NOMO-1 treated with DMSO at 0.1 percent for 48 hours (cell line): ENCODE measurements around the gene C11orf52.
"Not testable (repeated sequence)": the region's sequence is repeated elsewhere in the genome, so short reads cannot be mapped to it uniquely, and the experiment has no call there.

Source experiments
- DNase-seq: peaks from one replicate; lab custom pipeline; 2025; ENCODE audit not compliant: unreplicated experiment; lab: John Stamatoyannopoulos, UW

C11orf52 gene, protein sequence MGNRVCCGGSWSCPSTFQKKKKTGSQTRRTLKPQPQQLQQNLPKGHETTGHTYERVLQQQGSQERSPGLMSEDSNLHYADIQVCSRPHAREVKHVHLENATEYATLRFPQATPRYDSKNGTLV

DNA sequence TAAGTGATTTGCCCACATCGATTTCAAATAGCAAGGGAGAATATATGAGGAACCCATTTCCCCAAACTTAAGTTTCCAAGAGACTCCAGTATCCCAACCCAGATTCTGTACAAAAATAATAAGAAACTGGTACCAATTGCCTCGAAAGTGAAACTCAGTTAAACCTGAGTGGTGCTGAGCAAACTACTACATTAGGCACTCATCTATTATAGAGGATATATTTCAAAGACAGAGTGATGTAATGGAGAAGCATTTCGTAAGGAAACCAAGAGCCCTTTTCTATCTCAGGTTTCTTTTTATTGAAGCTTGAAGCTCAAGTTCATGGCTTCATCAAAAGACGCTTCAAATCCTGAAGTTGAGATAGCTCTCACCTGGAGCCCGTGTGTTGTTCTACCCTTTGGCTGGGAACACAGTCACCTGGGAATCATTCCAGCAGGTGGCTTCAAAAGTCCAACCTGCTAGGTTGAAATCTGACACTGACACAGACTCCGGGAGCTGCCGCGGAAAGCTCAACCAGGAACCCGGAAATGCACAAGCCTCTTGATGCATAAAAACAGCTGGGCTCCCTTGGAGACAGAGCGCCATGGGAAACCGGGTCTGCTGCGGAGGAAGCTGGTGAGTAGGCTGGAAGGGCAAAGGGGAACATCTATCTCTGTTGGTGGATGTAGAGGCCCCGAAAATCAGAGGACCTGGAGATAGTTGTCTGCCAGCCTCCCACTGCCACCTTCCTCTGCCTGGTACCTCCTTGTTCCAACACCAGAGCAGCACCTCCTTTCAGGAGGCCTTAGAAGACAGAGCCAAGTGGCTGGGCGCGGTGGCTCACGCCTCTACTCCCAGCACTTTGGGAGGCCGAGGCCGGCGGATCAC, at the start of gene C11orf52:
Gene C11orf52, plus strand, starts transcription at position 524 of the 867 bp plus-strand sequence. Its CDS starts 60 bp downstream, at position 584.
- DNase-seq, result no peak

DNA sequence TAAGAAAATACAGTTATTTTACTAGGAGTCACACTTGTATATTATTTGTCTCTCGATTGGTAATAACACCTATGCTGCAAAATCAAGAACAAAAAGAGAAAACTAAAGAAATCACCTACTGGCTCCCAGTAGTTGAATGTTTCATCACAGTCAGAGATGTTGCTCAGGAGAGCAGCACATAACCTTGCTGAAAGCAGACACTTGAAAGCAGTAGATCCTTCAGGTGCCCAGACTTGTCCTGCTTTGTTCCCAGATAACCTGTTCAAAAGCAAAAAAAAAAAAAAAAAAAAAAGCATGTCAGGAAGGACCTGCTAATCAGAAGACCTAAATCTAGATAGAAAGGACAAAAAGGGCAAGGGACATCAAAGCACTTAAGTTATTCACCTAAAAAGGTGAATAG, 48.6 kb upstream of the C11orf52 start:
- no peak for DNase-seq

DNA sequence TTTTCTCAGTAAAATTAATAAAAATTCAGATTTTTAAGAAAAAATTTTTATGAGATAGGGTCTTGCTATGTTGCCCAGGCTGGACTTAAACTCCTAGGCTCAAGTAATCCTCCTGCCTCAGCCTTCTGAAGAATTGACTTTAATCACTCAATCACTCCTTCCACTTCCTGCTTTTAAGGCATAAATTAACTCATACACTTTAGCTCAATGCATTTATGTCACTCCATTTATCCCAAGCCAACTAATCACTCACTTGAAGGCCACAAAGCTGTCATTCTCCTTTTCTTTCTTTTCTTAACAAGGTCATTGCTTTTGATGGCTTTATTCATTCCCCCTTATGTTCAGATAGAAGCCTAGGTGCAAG, 48.2 kb upstream of the C11orf52 start:
- DNase-seq, result peak; percentile 63

DNA sequence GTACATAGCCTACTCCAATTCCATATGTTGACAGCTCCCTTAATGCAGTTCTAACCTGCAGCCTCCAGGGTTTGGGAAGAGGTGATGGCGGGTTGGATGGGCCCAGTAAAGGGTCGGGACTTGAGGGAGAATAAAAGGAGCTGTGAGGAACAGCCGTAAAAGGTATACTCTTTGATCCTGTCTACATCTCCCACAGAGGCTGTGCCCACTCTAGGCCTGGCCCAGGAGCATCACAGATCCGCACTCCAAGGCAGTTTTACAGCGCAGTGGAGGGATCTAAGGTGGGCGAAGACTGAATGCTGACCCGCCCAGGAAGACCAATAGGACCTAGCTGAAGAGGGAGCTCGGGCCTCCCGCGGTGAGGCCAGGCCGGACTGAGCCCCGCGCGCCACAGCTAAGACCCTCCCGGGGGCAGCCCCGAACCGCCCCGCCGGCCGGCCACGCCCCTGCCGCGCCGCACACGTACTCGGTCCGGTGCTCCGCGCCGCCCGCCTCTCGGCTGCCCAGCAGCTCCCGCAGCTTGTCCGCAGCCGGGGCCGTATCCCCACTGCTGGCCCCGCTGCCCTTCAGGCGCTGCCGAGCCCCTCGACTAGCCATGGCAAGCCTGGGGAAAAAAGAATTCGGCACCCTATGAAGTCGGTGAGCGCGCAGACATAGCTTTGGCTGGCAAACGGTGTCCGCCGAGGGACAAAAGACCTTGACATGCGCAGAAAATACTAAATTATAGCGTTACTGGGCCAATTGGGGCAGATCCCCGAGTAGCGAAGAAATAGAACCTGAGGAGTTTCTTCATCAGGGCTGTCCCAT, 47.6 kb upstream of the C11orf52 start, which contains the start of gene ALG9:
Gene ALG9, minus strand, starts transcription at position 696 of the 807 bp plus-strand sequence. Its CDS starts 99 bp downstream, at position 597.
- DNase-seq, result peak; percentile 66

DNA sequence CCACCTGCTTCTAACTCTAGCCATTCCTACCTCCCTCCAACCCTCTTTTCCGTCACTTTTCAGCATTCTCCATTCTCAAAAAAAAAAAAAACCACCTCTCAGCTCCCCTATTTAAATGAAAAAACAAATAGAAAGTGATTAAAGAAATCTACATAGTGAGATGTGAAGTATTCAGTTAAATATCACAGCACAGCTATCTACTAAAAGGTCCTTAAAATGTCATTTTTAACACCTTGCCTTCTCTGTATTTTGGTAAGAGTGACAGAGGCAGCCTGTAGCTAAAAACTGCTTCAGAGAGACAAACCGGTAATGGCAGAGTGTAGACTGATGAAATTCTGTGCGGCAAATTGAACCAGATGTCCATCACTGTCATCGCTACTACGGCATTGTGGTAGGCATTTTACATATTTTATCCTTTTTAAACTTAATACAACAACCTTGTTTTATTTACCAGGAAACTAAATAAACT, 47.0 kb upstream of the C11orf52 start:
- no peak for DNase-seq

DNA sequence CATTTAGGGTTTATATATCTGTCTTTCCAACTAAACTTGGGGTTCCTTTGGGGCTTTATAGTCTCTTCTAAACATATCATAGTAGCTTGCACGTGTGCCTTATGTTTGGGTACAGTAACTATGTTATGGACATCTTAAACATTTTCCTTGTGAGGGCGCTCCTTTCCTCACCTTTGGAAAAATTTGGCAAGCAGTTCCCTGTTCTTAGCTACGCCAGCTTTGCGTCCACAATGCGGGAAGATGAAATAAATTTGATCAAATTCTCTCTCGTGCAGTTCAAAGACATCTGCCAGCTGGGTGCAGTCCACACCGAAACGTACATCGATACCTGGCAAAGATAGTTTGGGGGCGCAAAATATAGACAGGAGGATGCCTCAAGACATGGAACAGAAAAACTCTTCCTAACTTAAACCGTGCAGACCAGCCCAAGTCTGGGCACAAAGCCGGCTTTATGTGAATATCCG, 40.3 kb upstream of the C11orf52 start:
- DNase-seq, result no peak

DNA sequence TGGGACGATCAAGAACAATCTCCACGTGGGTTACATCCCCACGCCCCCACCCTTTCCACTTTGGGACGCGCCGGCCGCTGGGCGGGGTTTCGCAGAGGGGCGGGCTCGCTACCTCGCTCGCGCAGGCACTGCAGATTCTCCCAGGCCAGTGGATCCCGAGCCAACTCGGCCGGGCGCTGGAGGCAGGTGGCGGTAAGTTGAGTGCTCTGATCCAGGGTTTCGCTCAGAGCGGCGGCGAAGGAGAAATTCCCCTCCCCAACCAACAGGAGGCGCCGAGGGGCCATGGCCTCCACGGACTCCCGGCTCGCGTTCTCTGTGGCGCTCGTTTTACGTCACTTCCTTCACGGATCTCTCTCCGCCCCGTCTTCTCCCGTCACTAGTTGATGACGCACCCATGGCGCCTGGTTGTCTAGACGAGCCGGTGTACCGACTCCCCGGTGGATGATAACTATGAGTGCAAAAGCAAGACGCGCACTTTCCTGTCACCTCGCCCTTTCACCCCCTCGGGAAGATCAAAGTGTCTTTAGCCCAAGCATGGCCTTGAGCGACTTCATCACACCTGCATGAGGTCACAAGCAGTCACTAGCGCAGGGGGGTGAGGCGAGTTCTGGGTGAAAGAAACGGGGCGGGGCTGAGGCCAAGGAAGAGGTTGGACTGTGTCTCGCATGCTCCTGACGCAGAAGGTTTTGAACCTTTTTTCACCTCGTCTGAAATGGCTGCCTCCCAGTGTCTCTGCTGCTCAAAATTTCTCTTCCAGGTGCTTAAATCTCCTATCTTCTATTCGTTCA, 39.7 kb upstream of the C11orf52 start, which contains the start of the genes CFAP68 and FDXACB1:
Gene CFAP68, plus strand, starts transcription at position 693 of the 788 bp plus-strand sequence. Its CDS starts 20 bp downstream, at position 713.
Gene FDXACB1, minus strand, starts transcription at position 317 of the 788 bp plus-strand sequence. Its CDS starts 33 bp downstream, at position 284.
- peak; percentile 97 for DNase-seq

DNA sequence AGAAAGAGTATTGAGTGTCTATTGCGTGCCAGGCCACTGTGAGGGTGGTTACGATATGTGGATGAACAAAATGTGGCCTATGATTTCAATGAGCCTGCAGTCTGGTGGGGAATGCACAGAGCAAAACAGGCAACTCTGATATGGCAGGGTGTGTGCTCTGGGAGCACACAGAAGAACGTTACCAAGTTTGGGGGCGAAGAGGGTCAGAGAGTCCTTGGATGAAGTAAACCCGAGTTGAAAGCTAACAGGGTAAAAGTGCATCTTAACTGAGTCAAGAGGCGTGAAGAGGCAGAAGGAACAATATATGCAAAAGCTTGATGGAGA, 39.1 kb upstream of the C11orf52 start:
- no peak for DNase-seq

DNA sequence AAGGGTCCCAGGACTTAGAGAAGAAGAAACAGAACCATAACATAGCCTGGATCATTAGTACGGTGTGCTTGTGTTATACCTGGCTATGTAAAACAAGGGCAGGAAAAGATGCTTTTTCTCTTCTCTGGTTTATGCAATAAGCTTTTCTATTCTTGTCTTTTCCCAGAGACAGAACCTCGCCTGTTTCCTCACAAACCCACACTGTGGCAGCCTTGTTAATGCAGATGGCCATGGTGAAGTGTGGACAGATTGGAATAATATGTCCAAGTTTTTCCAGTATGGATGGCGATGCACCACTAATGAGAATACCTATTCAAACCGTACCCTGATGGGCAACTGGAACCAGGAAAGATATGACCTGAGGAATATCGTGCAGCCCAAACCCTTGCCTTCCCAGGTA, 36.5 kb upstream of the C11orf52 start:
- no peak for DNase-seq

DNA sequence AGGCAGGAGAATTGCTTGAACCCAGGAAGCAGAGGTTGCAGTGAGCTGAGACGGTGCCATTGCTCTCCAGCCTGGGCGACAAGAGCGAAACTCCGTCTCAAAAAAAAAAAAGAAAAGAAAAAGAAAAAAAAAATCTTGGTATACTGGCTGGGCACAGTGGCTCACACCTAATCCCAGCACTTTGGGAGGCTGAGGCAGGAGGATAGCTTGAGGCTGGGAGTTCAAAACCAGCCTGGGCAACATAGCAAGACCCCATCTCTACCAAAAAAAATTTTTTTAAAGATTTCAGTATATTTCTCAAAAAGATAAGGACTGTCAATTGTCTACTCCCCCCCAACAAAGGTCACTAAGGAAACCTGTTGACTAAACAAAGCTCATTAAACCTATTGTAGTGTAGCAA, 33.7 kb upstream of the C11orf52 start:
- DNase-seq, result not testable (repeated sequence)

DNA sequence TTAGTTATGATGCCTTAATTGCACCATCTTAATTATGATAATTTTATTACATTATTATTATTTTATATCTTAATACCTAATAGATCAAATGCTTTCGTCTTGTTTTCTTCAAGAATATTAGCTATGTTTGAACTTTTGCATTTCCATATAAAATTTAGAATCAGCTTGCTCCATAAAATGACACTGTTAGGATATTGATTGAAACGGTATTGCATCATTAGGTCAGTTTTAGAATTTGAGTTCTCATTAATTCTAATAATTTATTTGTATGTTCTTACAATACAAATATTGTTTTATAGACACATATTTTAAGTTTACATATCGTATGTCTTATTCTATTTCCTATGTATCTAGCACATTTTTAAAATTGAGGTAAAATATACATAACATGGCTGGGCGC, 32.7 kb upstream of the C11orf52 start:
- no peak for DNase-seq

DNA sequence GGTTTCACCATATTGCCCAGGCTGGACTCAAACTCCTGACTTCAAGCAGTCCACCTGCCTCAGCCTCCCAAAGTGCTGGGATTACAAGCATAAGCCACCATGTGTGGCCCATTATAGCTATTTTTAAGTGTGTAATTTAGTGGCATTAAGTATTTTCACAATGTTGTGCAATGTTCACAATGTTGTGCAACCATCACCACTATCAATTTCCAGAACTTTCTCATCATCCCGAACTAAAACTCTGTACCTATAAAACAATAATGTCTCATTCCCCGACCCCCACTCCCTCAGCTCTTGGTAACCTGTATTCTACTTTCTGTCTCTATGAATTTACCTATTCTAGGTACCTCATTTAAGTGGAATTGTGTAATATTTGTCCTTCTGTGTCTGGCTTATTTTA, 31.9 kb upstream of the C11orf52 start:
- no peak for DNase-seq

DNA sequence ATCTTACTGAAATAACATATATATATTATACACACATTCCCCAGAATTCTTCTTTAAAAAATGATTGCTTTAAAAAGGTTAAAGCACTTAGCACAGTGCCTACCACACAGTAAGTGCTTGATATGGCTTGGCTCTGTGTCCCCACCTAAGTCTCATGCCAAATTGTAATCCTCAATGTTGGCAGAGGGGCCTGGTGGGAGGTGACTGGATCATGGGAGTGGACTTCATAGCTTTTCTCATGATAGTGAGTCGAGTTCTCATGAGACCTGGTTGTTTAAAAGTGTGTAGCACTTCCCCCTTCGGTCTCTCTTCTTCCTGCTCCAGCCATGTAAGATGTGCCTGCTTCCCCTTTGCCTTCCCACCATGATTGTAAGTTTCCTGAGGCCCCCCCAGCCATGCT, 13.3 kb upstream of the C11orf52 start:
- no peak for DNase-seq

DNA sequence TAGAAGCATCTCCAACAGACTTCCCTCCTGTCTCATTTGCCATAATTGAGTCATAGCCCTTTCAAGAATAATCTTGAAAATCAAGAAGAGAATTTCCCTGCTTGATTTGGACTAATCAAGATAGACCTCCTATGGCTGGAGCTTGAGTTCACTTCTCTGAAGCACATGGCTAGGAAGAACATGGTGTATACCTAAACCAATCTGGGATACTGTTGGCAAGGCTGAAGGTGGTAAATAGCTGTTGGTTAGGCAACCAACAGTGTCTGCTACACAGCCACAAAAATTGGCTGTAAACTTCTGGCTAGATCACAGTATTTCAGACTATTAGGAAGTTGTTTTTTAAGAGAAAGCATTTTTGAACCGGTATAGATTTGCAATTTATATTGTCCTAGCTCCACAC, 12.0 kb upstream of the C11orf52 start:
- no peak for DNase-seq

DNA sequence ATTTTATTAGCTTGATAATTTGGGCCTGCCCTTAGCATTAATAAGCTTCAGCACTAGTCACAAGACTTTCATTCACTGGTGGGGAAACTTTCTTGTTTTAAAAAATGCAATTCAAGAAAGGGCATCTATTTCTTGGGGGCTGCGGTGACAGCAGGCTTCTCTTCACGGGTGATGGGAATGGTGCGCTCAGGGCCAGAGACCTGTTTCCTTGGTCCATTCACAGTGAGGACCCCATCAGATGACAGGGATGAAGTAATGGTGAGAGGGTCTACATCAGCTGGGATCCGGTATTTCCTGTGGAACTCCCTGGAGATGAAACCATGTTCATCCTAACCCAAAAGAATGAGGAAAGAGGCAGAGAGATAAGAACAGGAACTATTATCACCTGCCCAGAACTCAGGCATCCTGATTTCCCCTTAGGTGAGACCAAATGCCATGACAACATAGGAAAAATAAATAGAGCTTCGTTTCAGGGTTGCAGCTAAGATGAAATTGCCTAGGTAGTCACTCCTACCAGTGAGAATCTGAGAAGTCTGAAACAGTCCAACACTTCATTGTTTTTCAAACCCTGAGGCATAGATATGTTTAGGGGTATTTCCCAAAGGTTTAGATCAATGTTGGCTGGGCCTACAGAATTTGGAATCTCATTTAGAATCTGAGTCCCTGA, 9.9 kb upstream of the C11orf52 start:
- DNase-seq, result no peak

DNA sequence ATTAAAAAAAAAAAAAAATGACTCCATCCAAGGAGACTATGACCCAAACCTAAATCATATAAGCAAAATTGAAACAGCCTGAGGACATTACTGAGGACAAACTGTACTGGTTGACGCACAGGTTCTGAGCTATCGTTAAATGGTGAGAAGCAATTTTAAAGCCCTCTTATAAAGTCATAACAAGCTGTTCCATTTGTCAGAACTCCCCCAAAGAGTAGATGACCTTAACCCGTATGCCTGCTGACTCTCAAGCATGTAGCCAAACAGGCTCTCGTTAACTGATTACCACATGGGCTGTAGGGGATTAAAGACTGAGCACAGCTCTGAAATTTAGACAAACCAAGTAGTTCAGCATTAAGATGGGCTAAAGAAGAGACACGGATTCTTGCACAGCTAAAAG, 9.3 kb upstream of the C11orf52 start:
- DNase-seq, result no peak

DNA sequence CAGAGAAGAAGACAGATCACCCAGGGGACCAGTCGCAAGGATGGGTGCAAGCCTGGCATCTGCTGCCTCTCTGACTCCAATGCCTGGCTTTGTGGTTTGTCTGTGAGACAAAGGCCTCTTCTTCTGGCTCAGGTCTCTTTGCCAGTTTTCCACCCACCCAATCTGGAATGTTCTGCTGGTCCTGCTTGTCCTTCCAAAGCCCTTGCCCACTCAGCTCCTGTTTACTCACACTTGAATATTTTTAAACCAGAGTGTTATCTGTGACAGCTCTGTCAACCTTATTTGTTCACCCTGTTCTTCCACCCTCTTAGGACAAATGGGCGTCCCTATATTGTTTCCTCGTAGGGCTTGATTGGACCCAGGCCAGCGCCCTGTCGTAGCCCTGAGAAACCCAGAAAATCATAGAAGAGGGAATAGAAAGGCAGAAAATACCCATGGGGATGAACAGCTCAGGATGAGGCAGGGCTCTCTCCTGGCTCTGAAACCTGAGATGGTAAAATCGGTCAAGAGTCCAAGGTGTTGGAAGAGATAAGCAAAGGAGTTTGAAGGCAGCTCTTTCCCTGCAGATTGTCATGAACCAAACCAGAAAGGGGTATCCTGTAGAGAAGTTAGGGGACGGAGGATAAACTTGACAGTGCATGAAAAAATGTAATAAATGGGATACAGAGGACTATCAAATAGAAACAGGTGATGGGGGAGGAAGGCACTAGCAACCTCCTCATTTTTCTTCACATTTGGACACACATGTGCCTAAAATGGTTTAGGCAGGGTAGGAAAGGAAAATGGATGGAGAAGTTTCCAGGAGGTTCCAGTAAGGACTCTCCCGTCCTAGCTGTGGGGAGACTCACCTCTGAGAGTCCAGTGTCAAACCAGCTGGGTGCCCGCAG, 7.8 kb upstream of the C11orf52 start:
- DNase-seq, result no peak

DNA sequence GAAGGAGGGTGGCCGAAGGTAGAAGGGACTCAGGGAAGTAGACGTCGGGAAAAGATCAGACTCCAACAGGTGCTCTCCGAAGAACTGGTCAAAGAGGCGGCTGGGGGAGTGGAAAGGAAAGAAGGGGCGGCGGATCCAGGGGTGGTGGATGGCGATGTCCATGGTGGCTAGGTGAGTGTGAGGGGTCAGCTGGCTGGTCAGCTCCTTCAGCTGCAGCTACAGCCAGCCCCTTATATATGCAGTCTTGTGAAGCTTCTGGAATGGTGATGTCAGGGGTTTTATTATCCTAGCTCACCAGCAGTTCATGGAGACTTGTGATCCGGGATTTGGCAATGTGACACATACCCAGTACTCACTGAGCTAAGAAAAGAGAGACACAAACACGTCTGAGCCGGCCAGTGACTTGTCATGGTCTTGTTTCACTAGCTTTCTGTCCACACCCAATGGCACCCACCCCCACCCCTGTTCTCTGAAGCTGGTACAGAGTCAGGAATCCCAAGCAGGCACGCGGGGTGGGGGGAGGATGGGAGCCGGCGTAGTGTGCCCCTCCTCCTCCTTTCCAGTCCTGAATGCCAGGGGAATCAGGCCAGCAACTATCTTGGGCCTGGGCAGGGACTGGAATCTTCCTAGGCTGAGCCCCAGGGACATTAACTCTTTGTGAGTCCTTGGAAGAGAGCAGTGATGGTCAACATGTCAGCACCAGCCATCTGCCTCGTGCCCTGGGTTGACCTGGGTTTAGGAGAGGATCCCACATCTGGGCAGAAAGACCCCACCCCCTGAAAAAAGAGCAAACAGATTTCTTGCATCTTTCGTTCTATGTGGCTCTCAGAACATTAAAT, 6.9 kb upstream of the C11orf52 start, which contains the start of gene CRYAB:
Gene CRYAB, minus strand, starts transcription at position 208 of the 839 bp plus-strand sequence. Its CDS starts 46 bp downstream, at position 162.
- no peak for DNase-seq
